Endothelial cell (in vitro differentiated cells): ENCODE results near the gene ZNF891. TPM values are rescaled to one million over a fixed set of nuclear protein-coding genes. Genes with fewer than 3 reads are reported as not detected.
A peak's percentile ranks its signal among the peaks of the same experiment; 100 is the strongest.

Source experiments
- DNase-seq: peaks from one replicate; pipeline ENCODE4 v3.0.0; 2021; ENCODE audit warnings: low spot score
- H3K27ac Mint-ChIP-seq: one replicate; pipeline ENCODE4 v1.8.0; 2021; ENCODE audit warnings: mixed read lengths, inconsistent platforms; ENCODE audit not compliant: unreplicated experiment
- H3K27me3 Mint-ChIP-seq: one replicate; pipeline ENCODE4 v1.8.0; 2021; ENCODE audit warnings: mild to moderate bottlenecking, moderate library complexity, mixed read lengths, inconsistent platforms; ENCODE audit not compliant: unreplicated experiment
- H3K36me3 Mint-ChIP-seq: one replicate; pipeline ENCODE4 v1.8.0; 2021; ENCODE audit warnings: mild to moderate bottlenecking, low read depth, mixed read lengths, inconsistent platforms; ENCODE audit not compliant: unreplicated experiment
- H3K4me1 Mint-ChIP-seq: one replicate; pipeline ENCODE4 v1.8.0; 2021; ENCODE audit warnings: mild to moderate bottlenecking, mixed read lengths, inconsistent platforms; ENCODE audit not compliant: unreplicated experiment
- H3K4me3 Mint-ChIP-seq: one replicate; pipeline ENCODE4 v1.8.0; 2021; ENCODE audit warnings: mild to moderate bottlenecking, mixed read lengths, inconsistent platforms; ENCODE audit not compliant: unreplicated experiment
- H3K9me3 Mint-ChIP-seq: one replicate; pipeline ENCODE4 v1.8.0; 2021; ENCODE audit warnings: mixed read lengths, inconsistent platforms; ENCODE audit not compliant: unreplicated experiment
- CTCF ChIP-seq: fragments of 200-600 bp; sonication (generic); IDR thresholded peaks from one replicate; pipeline ENCODE4 v1.5.0; 2021; ENCODE audit warnings: antibody characterized with exemption; ENCODE audit not compliant: unreplicated experiment
- long read RNA-seq: library from polyadenylated mRNA; unstranded; transcript quantifications from one replicate; pipeline ENCODE4 v2.0.0, GENCODE V29; 2020; ENCODE audit not compliant: unreplicated experiment
- total RNA-seq: library from RNA; stranded (reverse); fragmentation: NEBNext Ultra II Directional; extraction: Animal tissue kit (Norgen Biotek cat#: 25700); gene quantifications from one replicate; pipeline ENCODE4 v1.2.1, GENCODE V29; 2021; ENCODE audit not compliant: unreplicated experiment

ZNF891 gene
- total RNA-seq, result 2.0 TPM
- long read RNA-seq, full-length matches to known transcripts, result 2 of 2 reads
- long read RNA-seq, partial matches to known transcripts, result 0 of 2 reads
- long read RNA-seq, other reads (novel, unspliced or antisense), result 0 of 2 reads

DNA sequence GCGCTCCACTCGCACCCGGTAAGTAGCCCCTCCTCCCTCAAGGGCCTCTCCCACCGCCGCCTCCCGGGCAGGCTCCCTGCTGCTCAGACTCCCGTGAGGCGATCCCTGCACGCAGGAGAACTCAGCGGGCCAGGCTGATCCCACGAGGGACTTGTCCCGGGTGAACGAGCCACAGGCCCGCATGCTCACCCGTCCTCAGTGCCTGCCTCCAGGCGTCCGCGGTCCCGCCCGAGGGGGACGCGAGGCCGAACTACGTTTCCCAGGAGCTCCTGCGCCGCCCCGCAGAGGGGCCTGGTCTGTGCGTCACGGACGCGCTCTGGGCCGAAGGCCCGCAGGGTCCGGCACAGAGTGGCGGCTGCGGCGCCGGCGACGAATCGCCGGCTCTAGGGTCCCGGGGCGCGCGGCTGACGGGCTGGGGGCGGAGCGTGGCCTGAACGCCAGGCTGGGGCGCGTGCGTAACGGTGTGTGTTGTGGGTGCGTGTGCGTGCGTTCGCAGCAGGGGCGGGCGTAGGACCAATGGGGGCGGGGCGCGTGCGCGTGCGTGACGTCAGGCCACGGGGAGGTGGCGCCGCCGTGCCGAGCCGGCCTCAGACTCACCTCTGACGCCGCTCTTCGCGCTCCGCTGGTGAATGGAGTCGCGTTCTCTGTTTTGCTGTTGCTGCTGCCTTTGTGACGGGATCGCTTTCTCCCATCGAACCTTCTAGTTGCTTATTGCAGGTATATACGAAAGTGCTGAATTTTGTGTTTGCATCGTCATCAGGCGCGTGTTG lies at the start of gene ZNF891, which contains the start of gene ZNF10:
Gene ZNF891, minus strand, starts transcription at position 237 of the 770 bp plus-strand sequence. CDS start 8,356 bp downstream, outside the sequence.
Gene ZNF10, plus strand, starts transcription at position 590 of the 770 bp plus-strand sequence. CDS start 13,866 bp downstream, outside the sequence.
- Mint-ChIP-seq H3K9me3 (peaks cover 40% of the 10 kb centered on the region), H3K27ac (peak within 1 kb of the TSS; percentile 90), H3K36me3 (peaks cover 70% of the 10 kb centered on the region), H3K4me3 (peak within 1 kb of the TSS; percentile 97), H3K4me1 (peaks cover 22% of the 10 kb centered on the region), H3K27me3 (peaks cover 4% of the 10 kb centered on the region)
- peak; percentile 95 for DNase-seq
- no peak for TF ChIP-seq CTCF

GRCh38 chr12:133174901-133175300 lies 44.8 kb upstream of the ZNF891 start:
- no peak for TF ChIP-seq CTCF
- Mint-ChIP-seq H3K27me3 (peaks cover 14% of the 10 kb centered on the region), H3K4me1 (no peaks in the 10 kb centered on the region), H3K9me3 (peaks cover 42% of the 10 kb centered on the region), H3K36me3 (peaks cover 20% of the 10 kb centered on the region), H3K4me3 (no peak overlapping the region), H3K27ac (no peak overlapping the region)
- no peak for DNase-seq

DNA sequence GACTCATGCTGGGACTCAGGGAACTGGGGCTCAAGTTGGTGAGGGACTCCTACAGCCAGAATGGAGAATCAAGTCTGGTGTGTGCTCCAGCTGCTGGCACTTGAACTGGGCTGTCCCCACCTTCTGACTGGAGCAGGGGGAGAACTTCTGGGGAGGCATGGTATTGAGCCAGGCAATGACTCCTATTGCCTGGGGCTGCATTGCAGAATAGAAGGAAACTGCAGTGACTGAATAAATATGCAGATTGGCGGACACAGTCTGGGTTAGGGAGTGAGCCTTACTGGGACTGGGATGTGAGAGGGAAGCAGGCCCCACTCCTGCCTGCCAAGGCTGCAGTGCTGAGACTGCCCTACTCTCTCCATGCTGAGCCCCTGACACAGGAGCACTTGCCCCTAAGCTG lies 42.4 kb upstream of the ZNF891 start:
- no peak overlapping the region for H3K27ac Mint-ChIP-seq
- TF ChIP-seq CTCF, result no peak
- peaks cover 7% of the 10 kb centered on the region for H3K27me3 Mint-ChIP-seq
- peaks cover 17% of the 10 kb centered on the region for H3K36me3 Mint-ChIP-seq
- H3K9me3 Mint-ChIP-seq, result peaks cover 44% of the 10 kb centered on the region
- H3K4me3 Mint-ChIP-seq, result no peak overlapping the region
- DNase-seq, result no peak
- H3K4me1 Mint-ChIP-seq, result no peaks in the 10 kb centered on the region

- Mint-ChIP-seq H3K36me3 (peaks cover 3% of the 10 kb centered on the region), H3K27ac (no peak overlapping the region), H3K27me3 (peaks cover under 1% of the 10 kb centered on the region), H3K9me3 (peaks cover 18% of the 10 kb centered on the region), H3K4me1 (no peaks in the 10 kb centered on the region), H3K4me3 (no peak overlapping the region)
- TF ChIP-seq CTCF, result no peak
- DNase-seq, result no peak
Observed at GRCh38 chr12:133165776-133166175, 35.7 kb upstream of the ZNF891 start.
